ENCODE data around the gene TJAP1.
"Not testable (repeated sequence)": the region's sequence is repeated elsewhere in the genome, so short reads cannot be mapped to it uniquely, and the experiment has no call there.

Gene TJAP1

GRCh38 chr6:43508481-43509141 is 31.2 kb downstream of the TJAP1 start:
- DNase-seq = no peak

GRCh38 chr6:43509142-43509983 is 32.0 kb downstream of the TJAP1 start:
- no peak for DNase-seq

GRCh38 chr6:43509984-43510826 is 32.8 kb downstream of the TJAP1 start, which contains the start of gene LRRC73:
LRRC73 (minus strand) TSS chr6:43510346; CDS start chr6:43509785, 561 bp downstream.
- DNase-seq = peak; percentile 51 to 58

GRCh38 chr6:43510827-43511163 is 33.4 kb downstream of the TJAP1 start:
- DNase-seq = no peak

- no peak for DNase-seq
Measured at GRCh38 chr6:43511824-43512415, 34.5 kb downstream of the TJAP1 start.

GRCh38 chr6:43515808-43516207 is 38.4 kb downstream of the TJAP1 start:
- no peak for DNase-seq

GRCh38 chr6:43516367-43516696 is 39.0 kb downstream of the TJAP1 start:
- no peak for DNase-seq

GRCh38 chr6:43516697-43517504 is 39.5 kb downstream of the TJAP1 start, which contains the start of the genes POLR1C and YIPF3:
POLR1C (plus strand) TSS chr6:43517089; CDS start chr6:43517110, 21 bp downstream.
YIPF3 (minus strand) TSS chr6:43516926; CDS start chr6:43516807, 119 bp downstream.
- DNase-seq = peak; percentile 97

- no peak for DNase-seq
Measured at GRCh38 chr6:43517505-43518357, 40.4 kb downstream of the TJAP1 start.

GRCh38 chr6:43520097-43520496 is 42.7 kb downstream of the TJAP1 start:
- DNase-seq = no peak

- DNase-seq = no peak
Measured at GRCh38 chr6:43521836-43522235, 44.5 kb downstream of the TJAP1 start.

GRCh38 chr6:43522547-43523261 is 45.3 kb downstream of the TJAP1 start:
- DNase-seq = no peak

GRCh38 chr6:43523284-43523683 is 45.9 kb downstream of the TJAP1 start:
- no peak for DNase-seq

GRCh38 chr6:43524483-43524961 is 47.2 kb downstream of the TJAP1 start:
- DNase-seq = no peak

GRCh38 chr6:43532201-43532600 is 54.8 kb downstream of the TJAP1 start:
- DNase-seq = no peak

- DNase-seq = not testable (repeated sequence)
Measured at GRCh38 chr6:43538986-43539385, 61.6 kb downstream of the TJAP1 start.

GRCh38 chr6:43539409-43539808 is 62.0 kb downstream of the TJAP1 start:
- DNase-seq = not testable (repeated sequence)

GRCh38 chr6:43540507-43540906 is 63.1 kb downstream of the TJAP1 start:
- no peak for DNase-seq

GRCh38 chr6:43541774-43542471 is 64.6 kb downstream of the TJAP1 start:
- no peak for DNase-seq

Measured in NCI-H187 (cell line).